Large intestine (tissue), 3 donors: ENCODE results near the gene SRRM1. TPM values are rescaled to one million over a fixed set of nuclear protein-coding genes. Genes with fewer than 3 reads are reported as not detected.

Experiments
- DNase-seq, 2 donors: peaks; one replicate each; pipeline versions ENCODE4 v3.0.0 to v3.0.0-alpha.2; 2013
- H3K27ac ChIP-seq: one replicate; pipeline ENCODE4 v1.5.1; 2013; ENCODE audit warnings: low read length
- H3K27me3 ChIP-seq: 2 replicates; pipeline ENCODE4 v1.6.1; 2013; ENCODE audit warnings: low read length; ENCODE audit not compliant: control insufficient read depth, insufficient read depth
- H3K36me3 ChIP-seq: 2 replicates; pipeline ENCODE4 v1.6.1; 2013; ENCODE audit warnings: low read length; ENCODE audit not compliant: control insufficient read depth, insufficient read depth
- H3K4me1 ChIP-seq: one replicate; pipeline ENCODE4 v1.6.1; 2013; ENCODE audit warnings: low read length; ENCODE audit not compliant: control insufficient read depth, insufficient read depth
- H3K4me3 ChIP-seq: one replicate; pipeline ENCODE4 v1.5.1; 2013; ENCODE audit warnings: low read length
- H3K9me3 ChIP-seq: one replicate; pipeline ENCODE4 v1.6.1; 2013; ENCODE audit warnings: mild to moderate bottlenecking, low read depth, low read length, moderate library complexity; ENCODE audit not compliant: control insufficient read depth
- WGBS: methylation state at CpG from one replicate; pipeline ENCODE4 v1.1.5; 2013; ENCODE audit warnings: low lambda C conversion rate; ENCODE audit not compliant: insufficient coverage; 5-methylcytosine and 5-hydroxymethylcytosine counted together
- polyA plus RNA-seq: library from polyadenylated mRNA; unstranded; fragments of 120-200 nt; gene quantifications from one replicate; pipeline ENCODE4 v1.2.1, GENCODE V29; 2013

SRRM1 gene
- polyA plus RNA-seq, 1 donor, result 123 TPM

DNA sequence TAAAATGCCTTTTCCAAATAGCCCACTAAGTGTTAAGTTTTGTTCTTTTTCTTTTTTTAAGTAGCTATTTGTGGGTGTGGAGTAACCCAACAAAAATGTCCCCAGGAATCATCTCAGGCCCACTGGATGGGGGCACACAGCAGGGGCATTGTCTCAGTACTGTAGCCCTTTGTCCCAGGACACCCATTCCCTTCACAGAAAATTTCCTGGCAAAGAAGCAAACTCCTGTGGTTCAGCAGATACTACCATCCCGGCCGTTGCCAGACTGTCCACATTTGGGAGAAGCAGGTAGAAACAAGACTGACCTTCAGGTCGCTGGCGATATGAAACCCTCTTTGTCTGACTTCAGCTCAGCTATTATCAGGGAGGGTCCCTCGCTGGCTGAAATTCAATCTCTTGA lies 23.7 kb upstream of the SRRM1 start:
- no peak for DNase-seq
- H3K36me3 ChIP-seq, result no peaks in the 10 kb centered on the region
- no peak overlapping the region for H3K27ac ChIP-seq
- H3K4me1 ChIP-seq, result peaks cover 3% of the 10 kb centered on the region
- H3K9me3 ChIP-seq, result no peaks in the 10 kb centered on the region
- H3K27me3 ChIP-seq, result no peaks in the 10 kb centered on the region
- WGBS, result no CpG with 5 or more reads among the region's 5 CpGs
- no peak overlapping the region for H3K4me3 ChIP-seq

DNA sequence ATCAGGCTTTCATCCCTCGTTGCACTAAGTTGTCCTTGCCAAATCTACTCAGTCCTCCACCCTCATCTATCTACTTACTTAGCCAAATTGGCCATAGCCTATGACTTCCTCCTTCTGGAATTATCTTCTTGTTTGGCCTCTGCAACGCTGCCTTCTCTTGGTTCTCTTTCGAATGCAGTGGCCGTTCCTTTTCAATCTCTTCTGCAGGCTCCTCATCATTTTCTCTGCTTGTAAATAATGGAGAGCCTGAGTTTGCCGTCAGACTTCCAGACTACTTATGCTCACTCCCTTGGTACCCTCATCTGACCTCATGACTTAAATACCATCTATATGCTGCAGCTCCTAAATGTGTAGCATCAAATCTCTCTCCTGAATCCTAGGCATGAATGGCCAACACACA lies 22.4 kb upstream of the SRRM1 start:
- Histone ChIP-seq H3K9me3 (no peaks in the 10 kb centered on the region), H3K27ac (no peak overlapping the region), H3K27me3 (no peaks in the 10 kb centered on the region), H3K36me3 (no peaks in the 10 kb centered on the region), H3K4me3 (no peak overlapping the region), H3K4me1 (peaks cover 3% of the 10 kb centered on the region)
- DNase-seq, result no peak
- WGBS, result 84% methylated on average over 4 of the region's 5 CpGs

DNA sequence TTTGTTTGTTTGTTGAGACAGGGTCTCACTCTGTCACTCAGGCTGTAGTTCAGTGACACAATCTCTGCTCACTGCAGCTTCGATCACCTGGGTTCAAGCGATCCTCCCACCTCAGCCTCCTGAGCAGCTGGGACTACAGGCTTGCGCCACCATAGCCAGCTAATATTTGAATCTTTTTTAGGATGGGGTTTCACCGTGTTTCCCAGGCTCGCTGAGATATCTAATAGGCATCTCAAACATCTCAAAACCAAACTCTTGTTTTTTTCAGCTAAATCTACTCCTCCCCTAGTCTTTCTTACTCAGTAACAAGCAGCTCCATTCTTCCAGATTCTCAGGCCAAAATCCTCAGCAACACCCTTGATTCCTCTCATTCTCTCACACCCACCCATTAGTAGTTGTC lies 22.0 kb upstream of the SRRM1 start:
- Histone ChIP-seq H3K4me1 (peaks cover 3% of the 10 kb centered on the region), H3K27ac (no peak overlapping the region), H3K36me3 (no peaks in the 10 kb centered on the region), H3K9me3 (no peaks in the 10 kb centered on the region), H3K4me3 (no peak overlapping the region), H3K27me3 (no peaks in the 10 kb centered on the region)
- 82% methylated on average over 2 of the region's 5 CpGs for WGBS
- DNase-seq, result no peak

DNA sequence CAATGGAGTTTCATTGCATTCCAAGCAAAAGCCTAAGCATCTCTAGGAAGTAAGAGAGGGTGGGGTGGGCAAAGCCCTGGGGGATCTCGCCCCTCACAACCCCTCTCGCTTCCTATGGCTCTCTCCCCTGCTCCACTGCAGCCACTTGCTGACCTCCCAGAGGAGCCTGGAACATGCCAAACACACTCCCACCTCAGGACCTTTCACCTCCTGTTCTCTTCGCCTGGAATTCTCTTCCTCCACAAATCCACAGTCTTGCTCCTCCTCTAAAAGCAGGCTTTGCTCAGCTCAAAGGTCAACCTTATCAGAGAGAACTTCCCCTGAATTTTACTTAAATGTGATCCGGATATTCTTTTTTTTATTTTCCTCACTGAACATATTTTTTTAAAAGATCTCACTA lies 20.9 kb upstream of the SRRM1 start:
- Histone ChIP-seq H3K27ac (no peak overlapping the region), H3K27me3 (no peaks in the 10 kb centered on the region), H3K9me3 (no peaks in the 10 kb centered on the region), H3K4me1 (peaks cover 3% of the 10 kb centered on the region), H3K36me3 (no peaks in the 10 kb centered on the region), H3K4me3 (no peak overlapping the region)
- WGBS, result 0% methylated on average over 1 of the region's 4 CpGs
- no peak for DNase-seq

DNA sequence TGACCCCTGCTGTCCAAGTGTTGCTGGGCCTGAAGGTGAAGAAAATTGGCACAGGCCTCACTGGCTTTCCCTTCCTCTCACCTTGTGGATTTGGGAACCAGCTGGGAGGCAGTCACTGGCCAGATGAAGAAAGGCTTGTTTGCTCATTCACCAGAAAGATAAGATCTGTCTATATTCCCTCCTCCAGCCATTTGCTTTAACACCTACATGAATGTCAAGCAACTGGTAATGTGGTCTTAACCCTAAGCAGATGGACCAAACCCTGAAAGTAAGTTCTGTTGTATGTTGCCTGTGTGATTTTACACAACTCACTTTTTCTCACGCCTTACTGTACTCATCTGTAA lies 10.3 kb upstream of the SRRM1 start:
- WGBS, result no CpG with 5 or more reads among the region's 1 CpG
- H3K27me3 ChIP-seq, result no peaks in the 10 kb centered on the region
- H3K4me1 ChIP-seq, result peaks cover 2% of the 10 kb centered on the region
- peak in 1 of 2 donors; percentile 12 for DNase-seq
- no peaks in the 10 kb centered on the region for H3K36me3 ChIP-seq
- H3K4me3 ChIP-seq, result no peak overlapping the region
- no peaks in the 10 kb centered on the region for H3K9me3 ChIP-seq
- no peak overlapping the region for H3K27ac ChIP-seq

DNA sequence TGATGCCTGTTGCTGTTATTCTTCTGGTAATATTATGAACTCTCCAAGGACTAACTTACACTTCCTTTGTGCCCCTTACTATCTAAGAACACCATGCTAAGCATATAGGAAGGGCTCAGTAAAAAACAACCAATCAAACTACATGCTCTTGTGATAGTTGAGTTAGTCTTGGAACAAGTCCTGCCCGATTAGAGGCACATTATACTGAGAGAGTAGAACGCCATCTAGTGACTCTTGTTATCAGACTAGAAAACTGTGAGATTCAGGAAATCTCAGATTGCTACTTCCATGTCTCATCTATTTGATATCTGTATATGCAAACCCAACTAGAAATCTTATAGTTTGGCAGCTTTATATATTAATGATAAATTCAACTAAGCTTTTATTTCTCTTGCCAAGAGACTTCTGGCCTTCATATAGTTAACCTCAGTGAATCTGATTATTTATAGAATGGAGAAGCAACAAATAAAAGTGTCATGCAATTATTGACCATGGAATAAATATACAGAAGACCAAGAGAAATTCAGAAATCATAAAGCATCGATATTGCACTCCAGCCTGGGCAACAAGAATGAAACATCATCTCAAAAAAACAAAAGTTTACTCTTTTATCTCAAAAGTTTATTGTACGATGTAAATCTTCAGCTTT lies 7.8 kb upstream of the SRRM1 start:
- Histone ChIP-seq H3K4me3 (no peak overlapping the region), H3K4me1 (peaks cover 2% of the 10 kb centered on the region), H3K36me3 (no peaks in the 10 kb centered on the region), H3K27me3 (no peaks in the 10 kb centered on the region), H3K9me3 (no peaks in the 10 kb centered on the region), H3K27ac (no peak overlapping the region)
- WGBS, result no CpG with 5 or more reads among the region's 4 CpGs
- DNase-seq, result peak; percentile 47 to 61

DNA sequence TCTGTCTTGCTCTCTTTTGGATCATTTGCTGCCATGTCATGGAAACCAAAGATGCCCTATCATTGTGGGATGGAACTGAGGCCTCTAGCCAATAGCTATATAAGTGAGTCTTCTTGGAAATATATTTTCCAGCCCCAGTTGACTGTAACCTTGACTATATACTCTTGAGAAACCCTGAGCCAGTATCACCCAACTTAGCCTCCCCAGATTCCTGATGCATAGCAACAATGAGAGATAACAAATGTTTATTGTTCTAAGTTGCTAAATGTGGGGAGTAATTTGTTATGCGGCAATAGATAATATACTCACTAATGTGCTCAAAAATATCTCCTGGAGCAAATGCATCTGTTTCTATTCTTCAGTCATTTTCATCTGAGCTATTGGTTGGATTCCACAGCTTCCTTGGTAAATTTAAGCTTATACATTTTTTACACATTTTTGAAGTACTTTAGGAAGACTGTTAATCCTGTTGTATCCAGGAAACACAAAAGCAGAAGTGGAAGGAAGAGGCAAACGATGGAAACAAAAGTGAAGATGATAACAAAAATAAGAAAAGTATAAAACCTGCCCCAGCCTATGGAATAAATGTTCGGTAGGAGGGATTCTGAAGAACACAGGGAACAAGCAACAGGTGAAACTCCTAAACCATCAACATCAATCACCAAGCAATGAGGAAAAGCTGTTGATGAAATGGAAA lies 6.3 kb upstream of the SRRM1 start:
- no peaks in the 10 kb centered on the region for H3K9me3 ChIP-seq
- no peaks in the 10 kb centered on the region for H3K27me3 ChIP-seq
- no peak overlapping the region for H3K4me3 ChIP-seq
- 75% methylated on average over 2 of the region's 3 CpGs for WGBS
- H3K27ac ChIP-seq, result no peak overlapping the region
- peaks cover 9% of the 10 kb centered on the region for H3K4me1 ChIP-seq
- no peak for DNase-seq
- no peaks in the 10 kb centered on the region for H3K36me3 ChIP-seq

DNA sequence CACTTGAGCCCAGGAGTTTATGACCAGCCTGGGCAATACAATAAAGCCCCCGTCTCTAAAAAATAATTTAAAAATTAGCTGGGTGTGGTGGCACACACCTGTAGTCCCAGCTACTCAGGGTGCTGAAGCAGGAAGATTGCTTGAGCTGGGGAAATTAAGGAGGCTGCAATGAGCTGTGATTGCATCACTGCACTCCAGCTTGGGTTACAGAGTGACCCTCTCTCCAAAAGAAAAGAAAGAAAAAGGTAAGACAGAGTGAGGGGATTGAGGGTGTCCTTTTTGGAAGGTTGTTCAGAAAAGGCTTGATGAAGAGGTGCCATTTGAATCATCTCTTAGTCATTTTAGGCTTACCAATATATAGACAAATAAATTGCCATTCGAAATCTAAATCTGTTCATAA lies 4.0 kb upstream of the SRRM1 start:
- H3K27ac ChIP-seq, result no peak overlapping the region
- H3K36me3 ChIP-seq, result no peaks in the 10 kb centered on the region
- DNase-seq, result no peak
- H3K4me1 ChIP-seq, result peaks cover 7% of the 10 kb centered on the region
- H3K27me3 ChIP-seq, result no peaks in the 10 kb centered on the region
- WGBS, result 100% methylated on average over 1 of the region's 2 CpGs
- H3K9me3 ChIP-seq, result no peaks in the 10 kb centered on the region
- no peak overlapping the region for H3K4me3 ChIP-seq

DNA sequence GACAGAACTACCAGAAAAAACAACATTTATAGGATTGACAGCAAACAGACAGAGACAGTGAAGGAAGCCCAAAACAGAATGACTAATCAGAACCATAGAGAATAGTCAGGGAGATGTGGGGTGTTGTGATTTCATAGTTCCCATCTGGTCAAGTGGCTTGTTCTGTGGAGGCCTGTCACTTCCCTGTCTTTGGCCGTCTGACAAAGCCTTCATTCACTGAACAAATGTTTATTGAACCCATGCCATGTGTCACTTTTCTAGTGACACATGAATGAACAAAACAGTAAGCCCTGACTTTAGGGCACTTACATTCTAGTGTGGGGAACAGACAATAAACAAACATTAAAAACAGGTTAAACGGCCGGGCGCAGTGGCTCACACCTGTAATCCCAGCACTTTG lies 3.2 kb upstream of the SRRM1 start:
- no peak overlapping the region for H3K4me3 ChIP-seq
- no CpG with 5 or more reads among the region's 4 CpGs for WGBS
- no peaks in the 10 kb centered on the region for H3K36me3 ChIP-seq
- H3K9me3 ChIP-seq, result no peaks in the 10 kb centered on the region
- no peak overlapping the region for H3K27ac ChIP-seq
- peaks cover 9% of the 10 kb centered on the region for H3K4me1 ChIP-seq
- no peak for DNase-seq
- no peaks in the 10 kb centered on the region for H3K27me3 ChIP-seq

DNA sequence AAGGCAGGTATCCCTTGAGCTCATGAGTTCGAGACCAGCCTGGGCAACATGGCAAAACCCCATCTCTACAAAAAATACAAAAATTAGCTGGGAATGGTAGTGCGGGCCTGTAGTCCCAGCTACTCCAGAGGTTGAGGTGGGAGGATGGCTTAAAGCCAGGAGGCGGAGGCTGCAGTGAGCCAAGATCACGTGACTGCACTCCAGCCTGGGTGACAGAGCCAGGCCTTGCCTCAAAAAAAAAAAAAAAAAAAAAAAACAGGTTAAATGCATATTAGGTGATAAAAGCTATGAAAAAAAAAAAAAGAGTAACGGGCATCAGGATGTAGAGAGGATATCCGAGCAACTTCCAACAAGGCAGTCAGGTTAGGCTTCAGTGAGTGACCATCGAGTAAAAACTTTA lies 2.8 kb upstream of the SRRM1 start:
- DNase-seq, result peak; percentile 24 to 30
- Histone ChIP-seq H3K27ac (no peak overlapping the region), H3K4me1 (peaks cover 12% of the 10 kb centered on the region), H3K27me3 (no peaks in the 10 kb centered on the region), H3K36me3 (no peaks in the 10 kb centered on the region), H3K4me3 (no peak overlapping the region), H3K9me3 (no peaks in the 10 kb centered on the region)
- WGBS, result no CpG with 5 or more reads among the region's 7 CpGs

DNA sequence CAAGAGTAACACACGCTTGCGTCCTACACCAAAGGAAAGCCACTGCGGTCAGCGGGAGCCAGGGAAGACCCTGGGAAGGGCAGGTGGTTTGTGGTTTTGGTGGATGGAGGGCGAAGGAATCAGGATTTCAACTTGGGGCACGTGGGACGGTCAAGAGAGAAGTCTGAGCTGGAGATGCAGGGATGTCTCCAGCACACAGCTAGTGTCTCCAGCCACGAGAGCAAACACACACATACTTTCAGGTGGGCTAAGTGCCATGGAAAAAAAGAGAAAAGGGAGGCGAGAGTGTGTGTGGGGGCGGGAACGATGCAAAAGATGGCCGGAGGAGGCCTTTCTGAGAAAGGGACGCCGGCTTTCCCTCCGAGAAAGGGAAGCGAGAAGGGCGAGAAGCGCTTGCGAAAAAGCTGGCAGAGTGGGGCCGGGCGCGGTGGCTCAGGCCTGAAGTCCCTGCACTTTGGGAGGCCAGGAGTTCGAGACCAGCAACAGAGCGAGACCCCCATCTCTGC lies 1.4 kb upstream of the SRRM1 start:
- peaks cover 12% of the 10 kb centered on the region for H3K4me1 ChIP-seq
- WGBS, result 10% methylated on average over 2 of the region's 24 CpGs

More for the DNA sequence above, 1.4 kb upstream of the SRRM1 start:
- peak; percentile 5 to 43 for DNase-seq
- Histone ChIP-seq H3K27me3 (no peaks in the 10 kb centered on the region), H3K36me3 (peaks cover 4% of the 10 kb centered on the region), H3K4me3 (peak overlapping the region; percentile 89), H3K9me3 (no peaks in the 10 kb centered on the region), H3K27ac (peak overlapping the region; percentile 95)
